Measurements from ENCODE around the gene SMPD2. TPM values are rescaled to one million over a fixed set of nuclear protein-coding genes. Genes with fewer than 3 reads are reported as not detected.

The SMPD2 gene
- total and polyA plus RNA-seq, 2 donors (not counting 3 experiments of a cell fraction or from before 2014, with no cell fraction given) = 6.9 to 10.0 TPM

- Histone ChIP-seq H2AFZ (ENCODE audit: low read depth, low read length) (no peak overlapping the region), H3K4me2 (ENCODE audit: insufficient read depth, low read length) (no peak overlapping the region), H4K20me1 (replicated peaks; ENCODE audit: control insufficient read depth, extremely low read depth, insufficient read depth, low read length) (no peaks in the 10 kb centered on the region), H3K9ac (replicated peaks; ENCODE audit: extremely low read depth, insufficient read depth, low read length) (no peak overlapping the region), H3K79me2 (ENCODE audit: control insufficient read depth, insufficient read depth, low read length) (no peaks in the 10 kb centered on the region), H3K36me3 (ENCODE audit: control insufficient read depth in 2 of 2, extremely low read depth in 1 of 2, insufficient read depth in 2 of 2, low read length in 2 of 2) (no peaks in the 10 kb centered on the region), H3K4me1 (ENCODE audit: control insufficient read depth, extremely low read depth, insufficient read depth, low read length) (peaks cover 6% of the 10 kb centered on the region), H3K27ac (ENCODE audit: insufficient read depth, low read depth, low read length) (no peak overlapping the region), H3K9me3 (replicated peaks; ENCODE audit: control insufficient read depth, insufficient read depth, low read length) (no peaks in the 10 kb centered on the region), H3K4me3 (replicated peaks in 1 of 3; ENCODE audit: insufficient read depth in 1 of 3, low read depth in 1 of 3, low read length in 3 of 3) (no peak overlapping the region), H3K9me1 (replicated peaks; ENCODE audit: control insufficient read depth, extremely low read depth, insufficient read depth, low read length) (no peaks in the 10 kb centered on the region), H3K27me3 (ENCODE audit: control insufficient read depth in 2 of 2, insufficient read depth in 2 of 2, low read length in 2 of 2) (peaks cover 0 to 4% of the 10 kb centered on the region in 2 experiments)
- no peak for FAIRE-seq
- DNase-seq (ENCODE audit: low read depth, low spot score) = no peak
- BruUV-seq (replicated peaks) = no TSS peak
- POLR2A ChIA-PET = no interaction called here
- TF ChIP-seq CTCF (IDR thresholded peaks at IDR 0.05; ENCODE audit: extremely low read depth in 1 of 2, insufficient read depth in 1 of 2, low read depth in 1 of 2, low read length in 2 of 2) = no peak
- CTCF ChIA-PET = interaction anchor here (1.2 kb wide), 1 partner anchor 12 kb away, joined by 3 read pairs; no protein-coding TSS in a partner anchor
- intact Hi-C loops (cut with micrococcal nuclease) (no loop called here), dilution Hi-C loops (cut with MboI; ENCODE audit: extremely low pct_ligation_motif_present, low sequenced_read_pairs) (no loop called here)
Measured at GRCh38 chr6:109424946-109425345, 15.6 kb upstream of the SMPD2 start.

- intact Hi-C loops (cut with micrococcal nuclease) = no loop called here
- no peak overlapping the region for H3K9ac ChIP-seq (replicated peaks; ENCODE audit: extremely low read depth, insufficient read depth, low read length)
- ChIA-PET CTCF (interaction anchor here (1.0 kb wide), 1 partner anchor 32 kb away, joined by 3 read pairs; no protein-coding TSS in a partner anchor), POLR2A (interaction anchor here (0.7 kb wide), 1 partner anchor 12 kb away, joined by 5 read pairs; no protein-coding TSS in a partner anchor)
- H3K27ac ChIP-seq (ENCODE audit: insufficient read depth, low read depth, low read length) = no peak overlapping the region
- TF ChIP-seq JUN (IDR thresholded peaks at IDR 0.05; ENCODE audit: borderline replicate concordance, insufficient read depth, insufficient read length, low read depth) (peak; percentile 79), EZH2 (IDR thresholded peaks at IDR 0.05; ENCODE audit: borderline replicate concordance, low read depth, low read length, severe bottlenecking) (no peak), CTCF (IDR thresholded peaks at IDR 0.05; ENCODE audit: extremely low read depth in 1 of 2, insufficient read depth in 1 of 2, low read depth in 1 of 2, low read length in 2 of 2) (no peak)
- peaks cover 0 to 3% of the 10 kb centered on the region in 2 experiments for H3K27me3 ChIP-seq (ENCODE audit: control insufficient read depth in 2 of 2, insufficient read depth in 2 of 2, low read length in 2 of 2)
- no peak overlapping the region for H3K4me3 ChIP-seq (replicated peaks in 1 of 3; ENCODE audit: insufficient read depth in 1 of 3, low read depth in 1 of 3, low read length in 3 of 3)
- peak overlapping the region; percentile 1 for H2AFZ ChIP-seq (ENCODE audit: low read depth, low read length)
- no peaks in the 10 kb centered on the region for H3K36me3 ChIP-seq (ENCODE audit: control insufficient read depth in 2 of 2, extremely low read depth in 1 of 2, insufficient read depth in 2 of 2, low read length in 2 of 2)
- BruUV-seq (replicated peaks) = no TSS peak
- FAIRE-seq (peak; percentile 83), DNase-seq (ENCODE audit: low read depth, low spot score) (peak; percentile 80)
- H3K4me2 ChIP-seq (ENCODE audit: insufficient read depth, low read length) = peak overlapping the region; percentile 20
- no peaks in the 10 kb centered on the region for H4K20me1 ChIP-seq (replicated peaks; ENCODE audit: control insufficient read depth, extremely low read depth, insufficient read depth, low read length)
- H3K9me3 ChIP-seq (replicated peaks; ENCODE audit: control insufficient read depth, insufficient read depth, low read length) = no peaks in the 10 kb centered on the region
- H3K79me2 ChIP-seq (ENCODE audit: control insufficient read depth, insufficient read depth, low read length) = no peaks in the 10 kb centered on the region
- H3K9me1 ChIP-seq (replicated peaks; ENCODE audit: control insufficient read depth, extremely low read depth, insufficient read depth, low read length) = no peaks in the 10 kb centered on the region
- H3K4me1 ChIP-seq (ENCODE audit: control insufficient read depth, extremely low read depth, insufficient read depth, low read length) = peaks cover 6% of the 10 kb centered on the region
- dilution Hi-C loops (cut with MboI; ENCODE audit: extremely low pct_ligation_motif_present, low sequenced_read_pairs) = no loop called here
Measured at GRCh38 chr6:109428889-109429477, 11.5 kb upstream of the SMPD2 start.

Measured in endothelial cell of umbilical vein (primary cell).